SK-N-SH treated with all-trans-retinoic acid at 6 μM for 48 hours (cell line): ENCODE data around the gene DNAJC3.

Experiments used
- BACH2 ChIP-seq: fragments of 250-450 bp; sonication (Bioruptor Pico); IDR thresholded peaks from 2 replicates; pipeline ENCODE4 v1.9.0; 2021; ENCODE audit warnings: mild to moderate bottlenecking, borderline replicate concordance
- CSRNP3 ChIP-seq: fragments of 250-450 bp; sonication (Bioruptor Pico); IDR thresholded peaks from 2 replicates; pipeline ENCODE4 v1.5.1; 2021; ENCODE audit warnings: mild to moderate bottlenecking, moderate library complexity
- PATZ1 ChIP-seq: fragments of 250-450 bp; sonication (Bioruptor Pico); IDR thresholded peaks from 2 replicates; pipeline ENCODE4 v1.8.0; 2020; ENCODE audit warnings: mild to moderate bottlenecking, moderate library complexity, borderline replicate concordance
- RARB ChIP-seq: fragments of 250-450 bp; sonication (Bioruptor Pico); IDR thresholded peaks from 2 replicates; pipeline ENCODE4 v1.8.0; 2021; ENCODE audit warnings: mild to moderate bottlenecking, moderate library complexity
- ZC3H10 ChIP-seq: fragments of 250-450 bp; sonication (Bioruptor Pico); IDR thresholded peaks from 2 replicates; pipeline ENCODE4 v1.5.1; 2021; ENCODE audit warnings: mild to moderate bottlenecking, moderate library complexity
- ZFP30 ChIP-seq: fragments of 450-650 bp; formaldehyde crosslinking; IDR thresholded peaks from 2 replicates; pipeline ENCODE4 v1.5.0; 2022; ENCODE audit warnings: mild to moderate bottlenecking, moderate library complexity
- ZNF70 ChIP-seq: fragments of 450-650 bp; formaldehyde crosslinking; IDR thresholded peaks from 2 replicates; pipeline ENCODE4 v1.5.0; 2020; ENCODE audit warnings: mild to moderate bottlenecking, moderate library complexity
- ZNF8 ChIP-seq: fragments of 450-650 bp; formaldehyde crosslinking; IDR thresholded peaks from 2 replicates; pipeline ENCODE4 v1.5.0; 2020; ENCODE audit warnings: mild to moderate bottlenecking, moderate library complexity

GRCh38 chr13:95793781-95794180, 116.8 kb downstream of the DNAJC3 start:
- no peak for TF ChIP-seq ZC3H10 (CRISPR knock-in tag)
- no peak for TF ChIP-seq CSRNP3 (CRISPR knock-in tag)
- no peak for TF ChIP-seq ZFP30 (CRISPR knock-in tag)
- no peak for TF ChIP-seq RARB
- TF ChIP-seq PATZ1 (CRISPR knock-in tag), result no peak
- TF ChIP-seq ZNF70 (CRISPR knock-in tag), result no peak
- TF ChIP-seq ZNF8 (CRISPR knock-in tag), result no peak
- TF ChIP-seq BACH2 (CRISPR knock-in tag), result no peak
